Upper lobe of left lung (tissue), 4 donors: ENCODE results near the gene C3orf80.

Experiments
- CTCF ChIP-seq, 6 experiments: fragments of 450-650 bp in 4 of 6; fragments of 200-600 bp in 2 of 6; sonication (generic) in 2 of 6; IDR thresholded peaks; one replicate each; pipeline ENCODE4 v1.5.1; 2016 to 2019; ENCODE audit warnings: antibody characterized with exemption in 6 of 6
- EP300 ChIP-seq, 4 donors: sonication (generic); formaldehyde crosslinking; IDR thresholded peaks; one replicate each; pipeline ENCODE4 v1.5.1; 2017; ENCODE audit warnings: antibody characterized with exemption in 4 of 4, control low read depth in 2 of 4
- POLR2A ChIP-seq, 4 donors: fragments of 450-650 bp; IDR thresholded peaks; one replicate each; pipeline ENCODE4 v1.5.1; 2016 to 2017; ENCODE audit warnings: antibody characterized with exemption in 4 of 4, mild to moderate bottlenecking in 2 of 4
- POLR2AphosphoS5 ChIP-seq, 2 donors: sonication (generic); formaldehyde crosslinking; IDR thresholded peaks; one replicate each; pipeline ENCODE4 v1.5.1; 2017; ENCODE audit warnings: antibody characterized with exemption in 2 of 2

- TF ChIP-seq CTCF (IDR thresholded peaks at IDR 0.05) (no peak), POLR2AphosphoS5 (IDR thresholded peaks at IDR 0.05) (no peak), POLR2A (IDR thresholded peaks at IDR 0.05) (no peak), EP300 (IDR thresholded peaks at IDR 0.05) (no peak)
These were observed 5.2 kb upstream of the C3orf80 start for GRCh38 chr3:160220038-160220437.
